ENCODE data around the gene SKOR1.

Gene SKOR1, protein sequence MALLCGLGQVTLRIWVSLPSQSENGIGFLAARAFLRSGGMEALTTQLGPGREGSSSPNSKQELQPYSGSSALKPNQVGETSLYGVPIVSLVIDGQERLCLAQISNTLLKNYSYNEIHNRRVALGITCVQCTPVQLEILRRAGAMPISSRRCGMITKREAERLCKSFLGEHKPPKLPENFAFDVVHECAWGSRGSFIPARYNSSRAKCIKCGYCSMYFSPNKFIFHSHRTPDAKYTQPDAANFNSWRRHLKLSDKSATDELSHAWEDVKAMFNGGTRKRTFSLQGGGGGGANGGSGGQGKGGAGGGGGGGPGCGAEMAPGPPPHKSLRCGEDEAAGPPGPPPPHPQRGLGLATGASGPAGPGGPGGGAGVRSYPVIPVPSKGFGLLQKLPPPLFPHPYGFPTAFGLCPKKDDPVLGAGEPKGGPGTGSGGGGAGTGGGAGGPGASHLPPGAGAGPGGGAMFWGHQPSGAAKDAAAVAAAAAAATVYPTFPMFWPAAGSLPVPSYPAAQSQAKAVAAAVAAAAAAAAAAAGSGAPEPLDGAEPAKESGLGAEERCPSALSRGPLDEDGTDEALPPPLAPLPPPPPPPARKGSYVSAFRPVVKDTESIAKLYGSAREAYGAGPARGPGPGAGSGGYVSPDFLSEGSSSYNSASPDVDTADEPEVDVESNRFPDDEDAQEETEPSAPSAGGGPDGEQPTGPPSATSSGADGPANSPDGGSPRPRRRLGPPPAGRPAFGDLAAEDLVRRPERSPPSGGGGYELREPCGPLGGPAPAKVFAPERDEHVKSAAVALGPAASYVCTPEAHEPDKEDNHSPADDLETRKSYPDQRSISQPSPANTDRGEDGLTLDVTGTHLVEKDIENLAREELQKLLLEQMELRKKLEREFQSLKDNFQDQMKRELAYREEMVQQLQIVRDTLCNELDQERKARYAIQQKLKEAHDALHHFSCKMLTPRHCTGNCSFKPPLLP

DNA sequence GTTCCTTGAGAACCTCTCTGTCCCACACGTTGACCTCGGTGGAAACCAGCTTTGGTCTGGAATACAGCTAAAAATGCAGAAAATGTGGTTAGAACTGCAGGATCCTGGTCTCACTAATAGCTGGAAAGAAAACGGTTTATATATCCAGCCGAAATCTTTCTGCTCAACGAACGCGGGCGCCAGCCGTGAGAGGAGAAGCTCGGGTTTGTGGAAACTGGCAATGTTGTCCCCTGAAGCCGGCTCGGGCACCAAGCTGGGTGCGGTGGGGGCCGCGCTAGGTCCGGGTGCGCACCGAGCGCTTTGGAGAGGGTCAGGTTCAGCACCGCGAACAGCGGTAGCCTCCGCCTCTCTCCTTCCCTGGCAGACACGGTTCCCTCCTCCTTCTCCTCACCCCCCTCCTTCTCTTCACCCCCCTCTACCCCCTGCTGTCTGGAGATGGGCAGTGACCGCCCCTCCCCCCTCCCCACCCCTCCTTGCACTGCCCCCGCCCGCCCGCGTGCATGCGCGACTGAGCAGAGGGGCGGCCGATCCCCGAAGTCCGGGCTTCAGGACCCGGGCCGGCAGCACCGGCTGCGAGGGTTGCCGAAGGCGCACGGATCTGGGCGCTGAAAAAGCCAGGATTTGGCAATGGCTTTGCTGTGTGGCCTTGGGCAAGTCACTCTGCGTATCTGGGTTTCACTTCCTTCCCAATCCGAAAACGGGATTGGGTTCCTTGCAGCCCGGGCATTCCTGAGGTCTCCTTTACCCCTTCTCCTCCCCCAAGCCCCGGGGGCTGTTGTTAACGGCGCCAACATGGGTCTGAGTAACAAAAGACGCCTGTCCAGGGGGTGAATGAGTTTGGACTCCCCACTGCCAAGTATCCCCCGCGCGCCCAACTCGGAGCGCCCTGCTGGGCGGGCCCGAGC, at the start of gene SKOR1:
TSS of gene SKOR1 (plus strand) at position 534 of the 905 bp plus-strand sequence. CDS start at position 628, 94 bp downstream.
- DNase-seq (ENCODE audit: low read depth in 2 of 2): no peak

DNA sequence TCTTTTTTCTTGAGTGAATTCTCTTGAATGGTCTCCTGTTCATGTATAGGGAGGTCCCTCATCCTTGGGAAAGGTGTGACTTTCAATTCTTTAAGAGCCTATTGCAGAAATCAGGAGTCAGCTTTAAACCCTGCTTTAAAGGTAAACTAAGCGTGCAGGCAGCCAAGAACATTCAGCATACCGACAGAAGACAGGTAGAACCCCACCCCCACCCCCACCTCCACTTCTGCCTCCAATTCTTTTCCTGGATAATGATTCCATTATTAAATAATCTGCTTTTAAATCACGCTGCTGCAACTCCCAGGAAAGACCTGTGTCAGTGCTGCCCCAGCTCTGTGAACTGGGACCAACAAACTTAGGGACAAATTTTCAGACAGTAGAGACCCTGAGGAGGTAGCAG, 49.3 kb upstream of the SKOR1 start:
- no peak for DNase-seq (ENCODE audit: low read depth in 2 of 2)

DNA sequence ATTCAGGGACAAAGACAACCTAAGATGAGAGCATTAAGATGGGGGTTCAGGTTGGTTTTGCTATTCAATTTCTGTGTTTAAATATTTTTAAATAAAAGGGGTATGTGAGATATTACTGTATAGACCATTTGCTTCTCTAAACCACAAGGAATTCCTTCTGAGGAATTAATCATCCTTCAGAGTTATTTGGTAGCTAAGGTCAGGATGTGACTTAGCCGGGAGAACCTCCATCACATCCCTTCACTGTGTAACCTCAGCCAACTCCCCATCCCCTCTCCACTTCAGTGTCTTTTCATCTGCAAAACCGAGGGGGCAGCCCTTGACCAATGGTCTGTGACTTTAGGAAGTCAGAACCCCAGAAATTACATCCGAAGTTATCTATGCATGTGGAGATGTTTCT, 48.7 kb upstream of the SKOR1 start:
- DNase-seq (ENCODE audit: low read depth in 2 of 2): no peak

DNA sequence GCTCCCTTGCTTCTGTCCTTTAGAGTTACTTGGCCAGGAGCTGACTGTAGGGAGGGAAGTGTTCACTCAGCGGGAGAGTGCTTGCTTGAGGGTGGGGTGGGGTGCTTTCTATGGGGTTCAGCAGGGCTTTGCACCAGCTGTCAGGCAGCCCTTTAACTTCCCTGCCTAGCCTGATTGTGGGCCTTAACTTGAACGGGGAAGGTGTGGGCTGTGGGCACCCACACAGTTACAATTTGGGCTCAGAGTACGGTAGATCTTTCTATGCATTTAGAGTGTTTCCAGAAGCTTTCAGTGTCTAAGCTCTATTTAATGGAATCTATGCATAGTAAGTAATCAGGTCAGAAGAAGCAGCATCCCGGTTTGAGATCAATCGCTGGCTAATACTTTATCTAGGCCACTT, 48.2 kb upstream of the SKOR1 start:
- no peak for DNase-seq (ENCODE audit: low read depth in 2 of 2)

DNA sequence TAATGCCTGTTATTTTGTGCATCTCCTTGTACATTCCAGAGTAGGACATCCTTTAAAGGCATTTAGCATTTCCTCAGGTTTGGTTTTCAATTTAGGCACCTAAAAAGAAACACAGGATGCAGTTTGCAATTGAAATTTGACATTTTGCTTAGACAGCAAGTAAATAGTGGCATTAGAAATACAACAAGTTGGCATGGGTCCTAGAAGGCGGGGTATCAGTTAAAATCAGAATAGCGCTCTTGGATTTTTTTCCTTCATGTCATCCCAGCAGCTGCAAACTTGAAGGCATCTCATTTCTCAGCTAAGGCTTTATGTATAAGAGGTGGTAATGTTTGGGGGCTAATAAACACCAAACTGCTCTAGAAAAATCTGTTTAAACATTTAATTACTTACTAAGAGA, 47.5 kb upstream of the SKOR1 start:
- DNase-seq (ENCODE audit: low read depth in 2 of 2): no peak

DNA sequence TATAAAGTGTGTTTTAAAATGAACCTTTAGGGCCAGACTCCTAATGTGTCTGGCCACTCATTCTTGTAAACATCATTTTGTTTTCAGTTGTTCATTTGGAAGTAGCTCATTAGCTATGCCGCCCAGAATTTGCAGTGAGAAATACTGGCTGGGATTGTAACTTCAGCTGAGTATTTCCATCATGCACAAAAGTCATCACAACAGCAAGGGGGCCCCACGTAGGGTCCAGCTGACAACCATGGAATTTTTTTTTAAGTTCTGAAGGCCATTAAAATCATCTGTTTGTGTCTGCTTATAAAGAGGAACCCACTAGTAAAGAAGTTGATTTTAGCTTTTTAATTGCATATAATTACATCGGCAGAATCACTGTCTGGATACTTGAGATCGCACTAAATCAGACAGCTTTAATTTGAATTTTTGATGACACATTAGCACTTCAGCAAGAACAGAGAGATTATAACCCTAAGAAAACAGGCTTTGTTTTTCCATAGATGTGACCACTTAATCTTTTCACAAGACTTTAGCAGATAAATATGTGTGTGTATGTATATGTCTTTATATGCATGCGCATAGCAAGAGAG, 46.3 kb upstream of the SKOR1 start:
- no peak for DNase-seq (ENCODE audit: low read depth in 2 of 2)

DNA sequence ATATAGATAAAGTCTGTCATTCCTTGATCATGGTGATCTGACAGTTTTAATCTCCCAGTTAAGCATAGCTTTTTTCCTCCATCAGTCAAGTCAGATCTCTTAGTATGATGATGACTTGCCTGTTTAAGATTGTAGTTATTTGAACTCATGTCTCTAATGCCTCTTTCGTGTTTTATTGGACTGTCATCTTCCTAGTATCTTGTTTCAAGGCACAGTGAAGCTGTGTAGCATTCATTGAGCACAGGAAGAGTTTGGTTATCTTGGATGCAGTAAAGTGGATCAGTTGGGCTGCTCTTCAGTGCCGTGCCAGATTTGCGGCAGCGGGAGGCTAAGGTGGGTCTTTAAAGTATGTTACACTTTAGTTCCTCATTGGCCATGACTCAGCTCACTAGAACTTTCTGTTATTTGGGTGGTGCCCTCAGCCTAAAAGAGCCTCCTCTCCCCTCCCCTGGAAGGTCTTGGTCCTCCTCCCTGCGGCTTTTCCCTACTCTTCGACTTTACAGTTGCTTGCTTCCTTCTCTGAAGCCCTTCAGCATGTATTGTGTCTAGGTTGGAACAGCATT, 45.7 kb upstream of the SKOR1 start:
- no peak for DNase-seq (ENCODE audit: low read depth in 2 of 2)

DNA sequence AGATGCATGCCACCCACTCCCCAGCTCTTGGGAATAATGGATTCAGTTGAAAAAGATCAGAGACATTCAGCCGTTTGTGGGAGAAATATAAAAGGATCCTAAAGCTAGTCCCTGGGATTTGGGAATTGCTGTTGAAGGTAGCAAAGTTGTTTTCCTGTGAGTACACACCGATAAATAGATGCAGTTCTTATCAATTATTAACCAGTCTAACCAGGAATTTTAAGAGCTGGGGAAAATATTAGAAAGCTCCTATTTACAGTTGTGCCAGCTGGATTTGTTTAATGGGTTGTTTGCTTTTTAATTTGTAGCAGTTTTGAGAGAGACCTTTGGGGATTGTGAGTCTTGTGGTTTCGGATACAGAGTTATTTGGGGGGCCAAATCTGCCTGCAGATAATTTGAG, 44.2 kb upstream of the SKOR1 start:
- DNase-seq (ENCODE audit: low read depth in 2 of 2): no peak

DNA sequence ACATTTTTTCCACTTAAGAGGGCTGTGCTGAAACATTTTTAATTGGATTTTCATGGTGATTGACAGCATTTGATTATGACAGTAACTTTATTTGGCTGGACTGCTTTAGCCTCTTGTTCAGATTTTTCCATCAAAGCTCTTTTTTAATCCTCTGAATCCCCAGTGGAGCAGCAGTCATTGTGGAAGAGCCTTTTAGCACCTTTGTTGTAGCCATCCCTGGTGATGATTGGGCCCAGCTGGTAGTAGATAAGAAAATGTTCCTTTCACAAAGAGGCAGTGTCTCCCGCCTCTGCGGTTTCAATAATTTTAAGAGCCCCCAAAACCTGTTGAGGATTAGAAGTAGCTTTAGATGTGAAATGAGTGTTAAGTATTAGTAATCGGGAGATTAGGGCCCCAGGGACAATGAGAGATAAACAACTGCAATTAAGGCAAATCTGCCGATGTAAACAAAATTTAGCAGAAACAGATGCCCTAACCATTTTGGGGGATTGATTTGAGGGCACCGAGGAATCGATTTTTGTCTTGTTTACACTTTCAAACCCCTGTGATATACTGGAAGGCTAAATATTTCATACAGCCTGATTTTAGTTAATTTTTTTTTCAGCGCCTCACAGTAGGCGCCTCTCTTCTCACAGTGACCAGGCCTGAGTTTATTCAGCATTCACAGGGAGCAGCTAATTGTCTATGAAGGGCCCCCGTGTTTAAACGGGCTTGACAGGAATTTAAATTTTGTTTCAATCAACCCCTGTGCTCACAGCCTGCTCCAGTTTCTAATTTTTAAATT, 43.2 kb upstream of the SKOR1 start:
- no peak for DNase-seq (ENCODE audit: low read depth in 2 of 2)

DNA sequence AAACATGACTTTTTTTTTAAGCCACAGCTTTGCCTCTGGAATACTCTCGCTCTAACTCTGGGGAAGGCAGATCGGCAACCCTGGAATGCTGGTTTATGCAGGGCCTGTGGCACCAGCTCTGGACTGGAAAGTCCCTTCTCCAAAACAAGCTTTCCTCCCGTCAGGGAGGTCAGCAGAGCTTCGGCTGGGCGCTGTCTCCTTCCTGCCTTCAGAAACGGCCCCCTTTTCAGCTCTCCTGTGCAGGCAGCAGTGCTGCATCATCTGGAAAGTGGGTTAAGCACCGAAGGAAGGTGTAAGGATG, 42.7 kb upstream of the SKOR1 start:
- DNase-seq (ENCODE audit: low read depth in 2 of 2): no peak

DNA sequence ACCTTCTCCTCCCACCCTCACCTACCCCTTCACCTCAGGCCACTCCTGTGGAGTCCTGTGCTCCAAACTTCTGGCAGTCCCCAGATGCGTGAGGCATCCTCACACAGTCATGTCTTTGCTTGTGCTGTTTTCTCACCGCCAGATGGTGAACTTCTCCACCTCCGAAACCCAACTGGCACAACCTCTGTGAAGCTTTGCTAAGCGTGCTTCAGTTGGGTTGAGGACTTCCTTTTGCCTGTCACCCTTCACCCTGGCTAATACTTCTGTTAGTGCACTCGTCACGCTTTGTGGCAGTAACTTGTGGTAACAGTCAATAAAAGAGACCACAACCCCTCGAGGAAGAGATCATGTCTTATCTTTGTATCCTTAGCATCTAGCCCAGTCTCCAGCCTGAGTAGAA, 42.0 kb upstream of the SKOR1 start:
- DNase-seq (ENCODE audit: low read depth in 2 of 2): no peak

DNA sequence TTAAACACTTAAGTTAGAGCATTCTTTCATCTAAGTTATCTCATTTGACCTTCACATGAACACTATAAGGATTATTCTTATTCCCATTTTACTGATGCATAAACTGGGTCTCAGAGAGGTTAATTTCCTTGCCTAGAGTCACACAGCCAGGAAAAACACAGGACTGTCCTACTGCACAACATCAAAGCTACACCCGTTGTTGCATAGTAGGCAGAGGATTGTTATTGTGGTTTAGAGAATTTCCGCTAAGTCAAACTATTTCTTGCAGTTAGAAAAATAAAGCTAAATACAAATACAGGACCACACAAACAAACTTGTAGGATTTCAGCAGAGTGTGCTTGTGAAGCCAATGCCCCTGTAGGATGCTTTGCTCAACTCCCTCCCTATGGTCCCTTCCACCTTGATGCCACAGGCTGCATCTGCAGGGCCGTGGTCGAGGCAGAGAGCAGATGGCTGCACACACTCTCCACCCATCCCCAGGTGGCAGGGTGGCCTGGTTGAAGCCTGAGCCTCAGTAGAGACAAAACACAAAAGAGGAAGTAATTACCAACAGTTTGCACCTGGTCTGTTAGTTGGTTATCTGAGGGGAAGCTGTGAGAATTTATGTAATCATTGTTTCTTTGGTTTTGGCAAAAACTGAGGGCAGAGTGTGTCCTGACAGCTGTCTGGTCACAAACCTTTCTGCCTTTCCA, 41.1 kb upstream of the SKOR1 start:
- no peak for DNase-seq (ENCODE audit: low read depth in 2 of 2)

DNA sequence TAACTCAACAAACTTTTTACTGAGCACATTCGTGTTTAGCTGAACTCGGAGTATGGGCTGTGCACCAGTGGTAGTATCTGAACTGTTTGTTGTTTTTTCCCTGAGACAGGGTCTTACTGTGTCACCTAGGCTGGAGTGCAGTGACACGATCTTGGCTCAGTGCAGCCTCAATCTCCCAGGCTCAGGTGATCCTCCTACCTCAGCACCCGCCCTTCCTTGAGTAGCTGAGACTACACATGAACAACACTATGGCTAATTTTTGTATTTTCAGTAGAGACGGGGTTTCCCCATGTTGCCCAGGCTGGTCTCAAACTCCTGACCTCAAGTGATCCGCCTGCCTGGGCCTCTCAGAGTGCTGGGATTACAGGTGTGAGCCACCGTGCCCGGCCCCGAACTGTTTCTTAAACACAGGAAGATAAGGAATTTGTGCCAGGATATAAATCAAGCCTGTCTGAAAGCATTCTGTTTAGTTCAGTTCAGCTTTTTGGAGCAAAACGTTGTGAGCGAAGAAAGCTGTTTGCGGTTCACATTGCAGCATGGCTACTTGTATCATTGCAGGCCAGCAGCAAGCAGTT, 40.4 kb upstream of the SKOR1 start:
- DNase-seq (ENCODE audit: low read depth in 2 of 2): no peak

DNA sequence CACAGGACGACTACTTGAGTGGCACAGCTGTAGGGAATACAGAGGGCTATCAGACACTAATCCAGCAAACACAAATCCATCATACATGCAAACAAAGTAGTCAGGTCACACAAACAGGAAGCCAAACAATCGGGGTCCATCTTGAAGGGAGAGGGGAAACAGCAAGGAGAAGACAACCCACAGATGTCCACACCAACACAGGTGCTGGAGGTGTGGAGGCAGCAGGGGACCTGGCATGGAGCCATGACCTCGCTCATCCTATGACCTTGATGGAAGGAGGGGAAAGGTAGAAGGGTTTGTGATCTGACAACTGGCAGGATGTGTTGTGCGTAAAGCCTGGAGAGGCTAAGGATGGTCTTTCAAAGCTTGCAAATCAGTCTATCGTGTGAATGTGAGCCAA, 39.9 kb upstream of the SKOR1 start:
- DNase-seq (ENCODE audit: low read depth in 2 of 2): no peak

DNA sequence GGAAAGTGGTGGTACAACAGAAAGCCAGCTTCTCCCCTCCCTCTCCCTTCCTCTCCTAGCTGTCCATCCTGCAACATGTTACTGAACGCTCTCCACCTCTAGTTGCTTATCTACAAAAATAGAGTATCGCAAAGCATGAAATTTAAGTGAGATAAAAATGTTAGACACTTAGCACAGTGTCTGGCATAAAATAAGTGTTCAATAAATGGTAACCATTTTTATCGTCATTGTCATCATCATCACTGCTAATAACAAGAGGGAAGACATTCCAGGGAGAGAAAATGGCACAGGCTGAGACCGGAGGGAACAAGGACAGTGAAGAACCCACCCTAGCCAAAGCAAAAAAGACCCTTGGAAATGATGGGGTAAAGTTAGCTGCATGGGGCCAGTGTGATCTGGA, 38.7 kb upstream of the SKOR1 start:
- no peak for DNase-seq (ENCODE audit: low read depth in 2 of 2)

DNA sequence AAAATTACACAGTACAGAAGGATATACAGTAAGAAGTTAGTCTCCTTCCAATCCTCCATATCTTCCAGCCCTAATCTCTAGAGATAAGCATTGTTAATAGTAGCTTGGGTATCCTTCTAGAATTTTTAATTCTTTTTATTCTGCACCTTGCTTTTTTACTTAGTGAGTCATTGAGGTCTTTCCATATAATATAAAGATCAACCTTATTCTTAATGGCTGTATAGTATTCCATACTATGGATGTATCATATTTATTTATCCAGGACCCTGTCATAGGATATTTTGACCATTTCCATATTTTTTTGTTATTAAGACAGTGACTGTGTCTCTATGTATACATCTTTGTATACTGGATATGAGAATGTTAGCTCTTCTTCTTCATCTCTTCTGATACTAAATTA, 36.3 kb upstream of the SKOR1 start:
- no peak for DNase-seq (ENCODE audit: low read depth in 2 of 2)

DNA sequence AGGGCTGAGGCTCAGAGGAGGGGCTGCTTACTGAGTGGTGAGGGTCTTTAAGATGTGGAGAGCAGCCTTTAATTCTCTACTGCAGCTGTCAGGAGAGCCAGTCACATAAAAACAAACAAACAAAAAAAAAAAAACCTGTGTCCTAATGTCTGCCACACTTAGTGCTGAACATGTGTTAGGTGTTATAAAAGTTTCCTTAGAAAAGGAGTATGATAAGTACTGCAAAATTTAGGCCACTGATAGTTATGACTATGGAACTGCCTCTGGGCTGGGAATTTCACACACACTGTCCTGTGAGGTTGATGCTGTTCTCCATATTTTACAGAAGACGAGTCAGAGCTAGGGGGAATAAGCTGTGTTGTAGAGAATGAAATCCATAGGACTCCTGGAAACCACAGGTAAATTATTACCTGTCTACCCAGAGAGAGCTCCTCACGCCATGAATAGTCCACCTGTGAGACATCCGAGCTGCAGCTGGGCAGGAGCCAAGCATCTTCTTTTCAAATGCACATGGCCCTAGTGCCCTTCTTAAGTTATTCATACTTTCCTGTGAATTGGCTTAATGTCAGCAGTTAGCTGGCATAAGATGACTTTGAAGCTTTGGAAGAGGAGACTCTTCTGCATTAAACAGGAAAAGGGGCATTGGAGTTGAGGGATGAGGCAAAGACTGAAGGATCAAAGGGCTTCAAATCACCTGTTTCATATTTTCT, 34.5 kb upstream of the SKOR1 start:
- DNase-seq (ENCODE audit: low read depth in 2 of 2): no peak

DNA sequence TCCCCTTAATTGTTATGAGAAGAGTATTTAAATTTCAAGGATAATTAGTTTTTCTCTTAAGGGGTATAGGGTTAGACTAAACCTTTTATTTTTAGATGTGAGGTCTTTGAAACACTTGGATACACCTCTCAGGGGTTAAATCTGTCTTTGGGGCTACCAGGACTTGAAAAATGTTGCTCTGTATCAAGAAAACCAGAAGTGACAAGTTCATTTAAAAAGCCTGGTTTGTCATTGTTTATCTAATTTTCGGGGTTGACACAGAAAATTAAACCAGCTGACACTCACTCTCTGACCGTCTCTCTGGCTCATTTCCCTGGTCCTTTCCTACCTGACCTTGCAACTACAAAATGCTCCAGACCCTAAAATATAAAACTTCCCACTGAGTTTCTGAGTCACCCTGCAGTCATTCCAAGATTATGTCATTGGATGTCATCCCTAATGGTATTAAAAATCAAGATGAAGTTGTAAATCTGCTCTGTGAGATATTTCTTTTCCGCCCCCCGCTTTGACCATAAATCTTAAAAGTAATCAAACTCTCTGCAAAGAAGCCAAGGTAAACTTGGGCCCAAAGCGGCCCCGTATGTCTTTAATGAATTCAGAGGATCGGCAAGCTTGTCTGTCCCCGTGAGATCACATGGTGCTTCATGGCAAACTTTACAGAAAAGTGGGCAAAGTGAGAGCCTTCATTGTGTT, 32.9 kb upstream of the SKOR1 start:
- no peak for DNase-seq (ENCODE audit: low read depth in 2 of 2)

All from fibroblast of skin of left quadriceps (primary cell).